HPDE6-E6E7 (cell line): ENCODE data around the gene NAV2.
"Not testable (repeated sequence)": the region's sequence is repeated elsewhere in the genome, so short reads cannot be mapped to it uniquely, and the experiment has no call there.

Source experiments
- DNase-seq: peaks from one replicate; pipeline ENCODE4 v3.0.0; 2011; ENCODE audit warnings: missing footprints; ENCODE audit errors: extremely low spot score

Gene NAV2

GRCh38 chr11:19921976-19922688, 209.5 kb downstream of the NAV2 start:
- no peak for DNase-seq

- DNase-seq, result no peak
Observed at GRCh38 chr11:19922689-19923035, 210.0 kb downstream of the NAV2 start.

- no peak for DNase-seq
Observed at GRCh38 chr11:19923626-19924025, 211.0 kb downstream of the NAV2 start.

- DNase-seq, result no peak
Observed at GRCh38 chr11:19924311-19924710, 211.7 kb downstream of the NAV2 start.

GRCh38 chr11:19924716-19925115, 212.1 kb downstream of the NAV2 start:
- no peak for DNase-seq

DNA sequence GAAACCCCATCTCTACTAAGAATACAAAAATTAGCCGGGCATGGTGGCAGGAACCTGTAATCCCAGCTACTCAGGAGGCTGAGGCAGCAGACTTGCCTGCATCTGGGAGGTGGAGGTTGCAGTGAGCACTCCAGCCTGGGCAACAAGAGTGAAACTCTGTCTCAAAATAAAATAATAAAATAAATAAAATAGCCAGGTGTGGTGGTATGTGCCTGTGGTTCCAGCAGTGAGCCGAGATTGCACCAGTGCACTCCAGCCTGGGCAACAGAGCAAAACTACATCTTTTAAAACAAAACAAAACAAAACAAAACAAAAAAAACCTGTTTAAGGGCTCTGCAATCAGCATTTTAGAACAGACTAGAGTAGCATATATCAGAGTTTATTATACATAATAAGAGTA, 214.8 kb downstream of the NAV2 start:
- not testable (repeated sequence) for DNase-seq

DNA sequence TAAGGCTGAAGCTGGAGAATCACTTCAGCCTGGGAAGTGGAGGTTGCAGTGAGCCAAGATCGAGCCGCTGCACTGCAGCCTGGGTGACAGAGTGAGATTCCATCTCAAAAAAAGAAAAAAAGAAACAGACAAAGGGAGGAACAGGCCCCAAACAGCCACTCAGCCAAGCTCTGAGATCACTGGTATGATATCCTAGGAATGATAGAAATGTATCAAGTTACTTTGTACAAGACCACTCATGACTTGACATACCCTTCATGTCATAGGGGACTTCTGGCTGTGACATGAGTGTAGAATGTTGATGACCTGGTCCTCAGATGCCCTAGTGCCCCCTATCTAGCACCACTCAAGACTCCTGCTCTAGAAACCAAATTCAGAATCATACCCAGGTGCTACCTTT, 216.5 kb downstream of the NAV2 start:
- DNase-seq, result no peak

DNA sequence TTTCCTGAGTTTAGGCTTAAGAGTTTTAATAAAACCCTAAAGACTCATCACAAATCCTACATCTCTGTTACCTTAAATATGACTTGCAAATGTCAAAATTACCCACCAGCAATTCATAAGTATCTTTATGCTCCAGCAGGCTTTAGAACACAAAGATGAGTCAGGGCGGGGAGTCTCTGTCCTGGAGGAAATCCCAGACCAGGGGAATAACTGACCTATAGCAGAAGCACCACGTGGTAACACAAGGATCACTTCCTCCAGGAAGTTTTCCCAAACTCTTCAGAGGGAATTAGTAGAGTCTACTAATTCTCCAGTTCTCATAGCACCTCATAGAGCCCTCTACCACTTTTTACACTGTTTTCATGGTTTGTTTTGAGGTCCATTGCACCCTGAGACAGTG, 217.0 kb downstream of the NAV2 start:
- DNase-seq, result no peak

- DNase-seq, result no peak
Observed at GRCh38 chr11:19931141-19931770, 218.6 kb downstream of the NAV2 start.

DNA sequence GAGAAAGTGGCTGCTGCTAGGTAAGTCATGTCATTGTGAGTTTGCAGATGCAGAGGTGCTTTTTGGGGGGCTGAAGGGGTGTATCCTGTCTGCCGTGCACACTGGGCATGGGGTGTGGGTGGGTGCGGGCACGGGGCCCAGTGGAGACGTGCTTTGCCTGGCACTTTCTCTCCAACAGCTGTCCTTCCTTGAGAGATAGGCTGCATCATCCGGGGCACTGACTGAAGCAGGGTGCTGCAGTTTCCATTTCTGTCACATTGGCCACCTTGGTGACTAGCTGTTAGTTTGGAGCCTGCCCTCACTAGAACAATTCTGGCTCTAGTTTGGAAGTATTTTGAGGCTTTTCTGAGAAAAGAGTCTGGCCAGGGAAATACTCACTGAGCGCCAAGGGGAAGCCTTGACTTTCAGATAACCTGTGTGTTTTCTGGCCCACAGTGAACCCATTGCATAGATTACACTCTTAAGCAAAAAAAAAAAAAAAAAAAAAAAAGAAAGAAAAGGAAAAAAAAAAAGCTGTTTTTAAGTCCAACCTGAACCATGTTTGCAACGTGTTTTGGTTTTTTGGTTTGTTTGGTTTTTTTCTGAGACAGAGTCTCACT, 219.2 kb downstream of the NAV2 start:
- DNase-seq, result no peak

DNA sequence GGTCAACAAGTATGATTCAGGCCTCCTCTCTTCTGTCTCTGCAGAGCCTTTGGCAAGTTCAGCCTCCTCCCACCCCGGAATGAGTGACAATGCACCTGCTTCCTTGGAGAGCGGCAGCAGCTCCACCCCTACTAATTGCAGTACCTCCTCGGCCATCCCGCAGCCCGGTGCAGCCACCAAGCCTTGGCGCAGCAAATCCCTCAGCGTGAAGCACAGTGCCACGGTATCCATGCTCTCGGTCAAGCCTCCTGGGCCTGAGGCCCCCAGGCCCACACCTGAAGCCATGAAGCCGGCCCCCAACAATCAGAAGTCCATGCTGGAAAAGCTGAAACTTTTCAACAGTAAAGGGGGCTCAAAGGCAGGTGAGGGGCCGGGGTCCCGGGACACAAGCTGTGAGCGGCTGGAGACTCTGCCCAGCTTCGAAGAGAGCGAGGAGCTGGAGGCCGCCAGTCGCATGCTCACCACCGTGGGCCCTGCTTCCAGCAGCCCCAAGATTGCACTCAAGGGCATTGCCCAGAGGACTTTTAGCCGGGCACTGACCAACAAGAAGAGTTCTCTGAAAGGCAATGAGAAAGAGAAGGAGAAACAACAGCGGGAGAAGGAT, 220.6 kb downstream of the NAV2 start:
- no peak for DNase-seq

DNA sequence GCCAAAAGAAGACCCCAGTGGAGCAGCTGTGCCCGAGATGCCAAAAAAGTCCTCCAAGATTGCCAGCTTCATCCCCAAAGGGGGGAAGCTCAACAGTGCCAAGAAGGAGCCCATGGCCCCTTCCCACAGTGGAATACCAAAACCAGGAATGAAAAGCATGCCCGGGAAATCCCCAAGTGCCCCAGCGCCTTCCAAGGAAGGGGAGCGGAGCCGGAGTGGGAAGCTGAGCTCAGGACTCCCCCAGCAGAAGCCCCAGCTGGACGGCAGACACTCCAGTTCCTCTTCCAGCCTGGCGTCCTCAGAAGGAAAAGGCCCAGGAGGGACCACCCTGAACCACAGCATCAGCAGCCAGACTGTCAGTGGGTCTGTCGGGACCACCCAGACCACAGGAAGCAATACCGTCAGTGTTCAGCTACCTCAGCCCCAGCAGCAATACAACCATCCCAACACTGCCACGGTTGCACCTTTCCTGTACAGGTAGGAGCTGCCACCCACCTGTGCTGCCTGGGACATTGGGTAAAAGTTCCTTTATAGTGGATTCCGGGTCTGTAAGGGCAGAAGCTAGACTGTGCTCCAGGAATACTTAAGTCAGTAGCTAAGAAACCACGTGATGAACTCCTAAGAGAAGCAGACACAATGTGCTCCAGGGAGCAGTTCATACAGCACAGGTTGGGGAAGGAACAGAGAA, 221.3 kb downstream of the NAV2 start:
- no peak for DNase-seq

GRCh38 chr11:19934828-19935259, 222.2 kb downstream of the NAV2 start:
- peak; percentile 10 for DNase-seq

GRCh38 chr11:19935507-19935906, 222.9 kb downstream of the NAV2 start:
- DNase-seq, result no peak

GRCh38 chr11:19936461-19936860, 223.8 kb downstream of the NAV2 start:
- no peak for DNase-seq

- peak; percentile 45 for DNase-seq
Observed at GRCh38 chr11:19938169-19938856, 225.7 kb downstream of the NAV2 start.

- no peak for DNase-seq
Observed at GRCh38 chr11:19938866-19939265, 226.2 kb downstream of the NAV2 start.

- no peak for DNase-seq
Observed at GRCh38 chr11:19939415-19939929, 226.8 kb downstream of the NAV2 start.

GRCh38 chr11:19940831-19941230, 228.2 kb downstream of the NAV2 start:
- no peak for DNase-seq

- DNase-seq, result no peak
Observed at GRCh38 chr11:19946681-19947080, 234.0 kb downstream of the NAV2 start.

GRCh38 chr11:19947537-19948114, 235.0 kb downstream of the NAV2 start:
- DNase-seq, result no peak
